ENCODE data around the gene BRMS1.
A peak's percentile ranks its signal among the peaks of the same experiment; 100 is the strongest.
"Not testable (repeated sequence)": the region's sequence is repeated elsewhere in the genome, so short reads cannot be mapped to it uniquely, and the experiment has no call there.

Gene BRMS1

DNA sequence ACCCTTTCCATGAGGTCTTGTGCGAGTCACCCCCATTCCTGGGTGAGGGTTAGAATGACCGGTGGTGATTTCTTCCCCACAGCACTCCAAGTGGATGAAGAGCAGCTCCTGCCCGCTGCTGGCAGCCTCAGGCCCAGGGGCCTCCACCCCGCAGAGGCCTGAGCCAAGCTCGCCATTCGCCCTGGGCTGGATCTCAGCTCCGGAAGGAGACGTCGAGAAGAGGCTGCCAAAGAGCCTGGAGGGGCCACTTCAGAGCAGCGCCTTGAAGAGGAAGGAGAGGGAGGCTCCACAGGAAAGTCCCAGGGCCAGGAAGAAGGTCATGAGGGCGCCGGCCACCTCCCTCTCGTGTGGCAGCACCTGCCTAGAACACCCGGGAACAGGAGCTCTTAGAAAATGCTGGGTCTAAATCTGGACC, 18.3 kb upstream of the BRMS1 start:
- no peak for DNase-seq

DNA sequence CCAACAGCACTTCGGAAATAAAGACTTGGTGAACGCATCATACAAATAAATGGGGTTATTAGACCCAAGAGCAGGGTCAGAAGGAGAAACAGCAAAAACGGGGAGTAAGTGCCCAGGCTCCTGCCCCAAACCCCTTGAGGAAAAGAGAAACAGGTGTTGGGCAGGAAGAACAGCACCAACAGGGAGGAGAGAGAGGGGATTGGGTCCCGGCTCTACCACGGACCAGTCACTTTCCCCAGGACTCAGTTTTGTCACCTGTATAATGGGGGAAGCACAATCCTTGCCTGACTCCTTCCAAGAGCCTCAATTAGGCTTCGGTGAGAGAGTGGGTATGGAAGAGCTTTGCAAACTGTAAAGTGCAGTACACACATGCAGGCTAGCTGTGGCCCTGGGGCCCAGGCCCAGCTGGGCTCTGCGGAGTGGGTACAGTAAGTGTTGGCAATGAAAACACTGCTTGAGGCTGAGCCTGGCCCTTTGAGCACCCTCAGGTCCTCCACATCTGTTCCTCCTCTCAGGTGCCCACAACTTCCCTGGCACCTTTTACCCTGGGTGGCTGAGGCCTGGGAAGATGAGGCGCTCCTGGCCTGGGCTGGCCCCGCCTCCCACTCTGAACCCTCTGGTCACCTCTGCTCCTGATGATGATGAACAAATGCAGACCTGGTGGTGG, 17.7 kb upstream of the BRMS1 start:
- DNase-seq = no peak

- DNase-seq = no peak
Measured at GRCh38 chr11:66361502-66361941, 16.6 kb upstream of the BRMS1 start.

GRCh38 chr11:66360406-66361073, 15.6 kb upstream of the BRMS1 start:
- no peak for DNase-seq

DNA sequence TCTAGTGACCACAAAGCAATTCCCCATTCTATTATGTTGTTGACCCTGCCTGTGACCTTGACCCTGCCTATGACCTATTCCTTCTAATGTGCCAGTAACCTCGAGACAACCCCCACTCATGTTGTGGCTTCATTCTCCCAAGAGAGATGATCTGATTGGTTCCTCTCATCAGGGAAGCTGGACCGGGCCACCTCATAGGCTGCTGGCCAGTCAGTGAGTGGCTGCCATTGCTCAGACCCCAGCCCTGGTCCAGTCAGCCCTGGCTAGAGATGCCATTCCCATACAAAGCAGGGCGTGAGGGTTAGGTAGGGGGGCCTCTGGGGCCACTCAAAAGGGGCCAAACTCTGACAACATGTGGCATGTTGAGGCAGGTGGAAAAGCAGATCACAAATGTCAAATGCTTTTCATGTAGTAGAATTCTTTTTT, 14.8 kb upstream of the BRMS1 start:
- no peak for DNase-seq

DNA sequence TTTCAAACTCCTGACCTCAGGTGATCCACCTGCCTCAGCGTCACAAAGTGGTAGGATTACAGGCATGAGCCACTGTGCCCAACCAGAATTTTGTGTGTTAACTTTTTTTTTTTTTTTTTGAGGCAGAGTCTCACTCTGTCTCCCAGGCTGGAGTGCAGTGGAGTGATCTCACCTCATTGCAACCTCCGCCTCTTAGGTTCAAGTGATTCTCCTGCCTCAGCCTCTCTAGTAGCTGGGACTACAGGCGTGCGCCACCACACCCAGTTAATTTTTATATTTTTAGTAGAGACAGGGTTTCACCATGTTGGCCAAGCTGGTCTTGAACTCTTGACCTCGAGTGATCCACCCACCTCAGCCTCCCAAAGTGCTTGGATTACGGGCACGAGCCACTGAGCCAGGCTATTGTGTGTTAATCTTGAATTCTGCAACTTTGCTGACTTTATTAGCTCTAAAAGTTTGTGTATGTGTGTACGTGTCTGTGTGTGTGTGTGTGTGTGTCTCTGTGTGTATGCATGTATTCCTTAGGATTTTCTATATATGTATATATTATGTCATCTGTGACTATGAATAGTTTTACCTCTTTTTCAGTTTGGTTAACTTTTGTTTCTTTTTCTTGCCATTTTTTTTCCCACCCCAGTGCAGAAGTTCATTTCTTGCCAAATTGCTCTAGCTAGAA, 5.8 kb upstream of the BRMS1 start:
- DNase-seq = not testable (repeated sequence)

DNA sequence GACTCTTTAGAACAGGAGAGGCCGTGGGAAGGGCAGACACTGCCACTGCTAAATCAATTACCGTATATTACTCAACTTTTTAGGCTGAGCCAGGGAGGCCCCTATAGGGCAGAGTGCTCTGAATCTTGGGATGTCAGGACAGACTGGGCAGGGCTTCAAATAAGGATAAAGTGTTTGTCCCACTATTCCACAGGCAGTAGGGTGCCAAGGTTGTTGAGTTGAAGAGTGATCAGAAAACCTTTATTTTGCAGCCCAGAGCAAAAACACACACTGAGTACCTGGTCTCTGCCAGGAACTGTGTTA, 4.1 kb upstream of the BRMS1 start:
- no peak for DNase-seq

- peak; percentile 79 for DNase-seq
Measured at GRCh38 chr11:66347425-66348276, 2.7 kb upstream of the BRMS1 start, which contains the start of gene B4GAT1. TSS of gene B4GAT1 (minus strand) at chr11:66347629. CDS start at chr11:66347545, 84 bp downstream.

GRCh38 chr11:66346476-66347424, 1.8 kb upstream of the BRMS1 start:
- DNase-seq = no peak

GRCh38 chr11:66345316-66345649, 379 bp upstream of the BRMS1 start:
- no peak for DNase-seq

- DNase-seq = no peak
Measured at GRCh38 chr11:66343176-66343575, 1.7 kb downstream of the BRMS1 start.

GRCh38 chr11:66341502-66342126, 3.3 kb downstream of the BRMS1 start:
- DNase-seq = no peak

GRCh38 chr11:66340596-66341501, 4.1 kb downstream of the BRMS1 start:
- no peak for DNase-seq

GRCh38 chr11:66339686-66340483, 5.0 kb downstream of the BRMS1 start:
- DNase-seq = no peak

DNA sequence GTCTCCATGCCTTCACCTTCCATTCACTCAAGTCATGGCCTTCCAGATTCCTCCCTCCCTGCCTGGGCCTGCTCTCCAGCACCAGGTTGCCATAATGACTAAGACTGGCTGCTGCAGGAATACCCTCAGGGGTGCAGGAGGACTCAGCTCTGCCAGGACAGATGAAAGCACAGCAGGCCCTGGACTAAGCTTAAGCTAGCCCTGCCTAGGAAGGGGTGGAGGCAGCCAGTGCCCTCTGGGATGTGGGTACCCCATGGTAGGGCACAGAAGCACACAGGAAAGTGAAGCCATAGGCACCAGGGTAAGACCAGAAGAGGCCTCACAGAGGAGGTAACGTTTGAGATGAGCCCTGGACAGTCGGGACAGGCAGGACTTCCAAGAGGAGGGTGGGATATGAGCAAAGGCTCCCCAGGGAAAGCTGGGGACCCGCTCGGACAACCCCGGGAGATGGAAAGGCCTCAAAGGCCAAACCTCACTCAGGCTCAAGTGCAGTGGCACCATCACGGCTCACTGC, 5.7 kb downstream of the BRMS1 start:
- no peak for DNase-seq

DNA sequence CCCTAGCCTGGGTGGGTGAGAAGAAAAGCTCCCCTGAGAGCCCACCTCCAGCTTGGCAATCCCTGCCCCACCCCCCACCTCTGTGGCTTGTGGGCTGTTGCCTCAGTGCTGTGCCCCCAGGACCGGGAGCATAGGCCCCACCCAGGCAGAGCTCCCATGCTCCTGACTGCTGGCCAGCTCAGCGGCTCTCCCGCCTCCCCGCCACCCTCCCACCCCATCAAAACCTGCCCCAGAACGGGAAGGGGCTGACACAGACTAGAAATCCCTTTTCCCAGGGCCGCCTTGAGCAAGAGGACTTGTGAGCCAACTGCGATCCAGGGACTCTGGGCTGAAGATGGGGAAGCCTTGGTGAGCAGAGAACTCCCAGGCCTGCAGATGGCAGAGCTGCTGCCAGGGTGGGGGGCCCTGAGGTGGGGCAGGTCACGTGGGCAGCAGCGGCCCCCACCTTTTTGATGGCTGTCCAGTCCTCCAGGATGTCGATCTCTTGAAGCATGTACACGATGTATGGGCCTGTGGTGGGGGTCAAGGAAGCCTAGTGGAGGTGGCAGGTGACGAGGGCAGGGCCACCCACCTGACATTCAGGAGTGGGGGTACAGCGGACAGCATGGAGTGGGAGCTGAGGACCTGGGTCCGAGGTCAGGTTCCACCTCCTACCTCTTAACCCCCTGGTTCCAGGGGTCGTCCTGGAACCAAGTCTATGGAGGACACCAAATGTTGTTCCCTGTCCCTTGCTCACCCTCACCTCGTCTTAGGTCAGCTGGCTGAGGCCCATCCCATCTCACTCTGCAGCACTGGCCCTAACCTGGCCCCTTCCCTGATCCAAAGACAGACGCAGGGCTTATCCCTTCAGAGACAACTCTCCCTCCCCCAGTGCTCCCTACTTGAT, 6.4 kb downstream of the BRMS1 start:
- no peak for DNase-seq

- no peak for DNase-seq
Measured at GRCh38 chr11:66337103-66337899, 7.6 kb downstream of the BRMS1 start.
